IPS-18c (cell line): ENCODE results near the gene ZNF426.

Source experiments
- H3K4me3 ChIP-seq: 2 replicates; pipeline ENCODE4 v1.7.0; 2013; ENCODE audit warnings: low read depth, mild to moderate bottlenecking, low read length, moderate library complexity; ENCODE audit not compliant: insufficient read depth
- H3K9me3 ChIP-seq: one replicate; pipeline ENCODE4 v1.6.1; 2013; ENCODE audit warnings: mild to moderate bottlenecking, low read length, moderate library complexity; ENCODE audit not compliant: control insufficient read depth, insufficient read depth

The ZNF426 gene

GRCh38 chr19:9523885-9524474 is 14.5 kb downstream of the ZNF426 start:
- H3K9me3 ChIP-seq: peaks cover 37% of the 10 kb centered on the region

GRCh38 chr19:9507285-9507684 is 31.2 kb downstream of the ZNF426 start:
- H3K9me3 ChIP-seq: peaks cover 6% of the 10 kb centered on the region
- H3K4me3 ChIP-seq: no peak overlapping the region

More at GRCh38 chr19:9523885-9524474, 14.5 kb downstream of the ZNF426 start:
- H3K4me3 ChIP-seq: no peak overlapping the region

- peaks cover 16% of the 10 kb centered on the region for H3K9me3 ChIP-seq
Observed at GRCh38 chr19:9500796-9501195, 37.6 kb downstream of the ZNF426 start.

GRCh38 chr19:9498183-9498902 is 40.1 kb downstream of the ZNF426 start, which contains the start of gene ZNF560:
TSS of gene ZNF560 (minus strand) at chr19:9498616. CDS start at chr19:9475313, 23,303 bp downstream.
- Histone ChIP-seq H3K4me3 (no peak within 1 kb of the TSS; the same call in 1 of the 2 replicates), H3K9me3 (peaks cover 24% of the 10 kb centered on the region)

More at GRCh38 chr19:9500796-9501195, 37.6 kb downstream of the ZNF426 start:
- H3K4me3 ChIP-seq: no peak overlapping the region

- Histone ChIP-seq H3K9me3 (peaks cover 32% of the 10 kb centered on the region), H3K4me3 (no peak overlapping the region)
Observed at GRCh38 chr19:9494096-9494495, 44.3 kb downstream of the ZNF426 start.

GRCh38 chr19:9487016-9487415 is 51.4 kb downstream of the ZNF426 start:
- Histone ChIP-seq H3K9me3 (peaks cover 34% of the 10 kb centered on the region), H3K4me3 (no peak overlapping the region)

- Histone ChIP-seq H3K9me3 (peaks cover 23% of the 10 kb centered on the region), H3K4me3 (no peak overlapping the region)
Observed at GRCh38 chr19:9485140-9485539, 53.3 kb downstream of the ZNF426 start.

GRCh38 chr19:9474975-9475374 is 63.5 kb downstream of the ZNF426 start:
- H3K9me3 ChIP-seq: peaks cover 14% of the 10 kb centered on the region
- H3K4me3 ChIP-seq: no peak overlapping the region
